ENCODE data around the gene OR2T8.
A peak's percentile ranks its signal among the peaks of the same experiment; 100 is the strongest.

Gene OR2T8

DNA sequence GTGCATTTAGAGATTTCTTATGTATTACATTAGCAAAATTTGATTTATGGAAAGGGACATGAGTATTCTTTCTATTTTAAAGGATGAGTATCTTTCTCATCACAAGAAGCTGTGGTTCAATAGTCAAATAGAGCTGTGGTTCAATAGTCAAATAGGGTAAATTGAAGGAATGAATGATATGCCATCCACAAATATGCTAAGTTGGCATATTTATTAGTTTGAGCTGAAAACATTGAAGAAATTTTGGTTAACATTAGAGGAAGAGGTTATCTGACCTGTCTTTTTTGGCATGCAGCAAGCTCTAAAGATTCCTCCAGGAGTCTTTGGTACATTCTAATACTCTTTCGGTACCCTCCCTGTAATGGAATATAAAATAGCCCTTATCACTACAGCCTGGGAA is 33.4 kb downstream of the OR2T8 start:
- intact Hi-C loops (cut with DNase I) = no loop called here
- no peak for DNase-seq

- no peak for DNase-seq
- intact Hi-C loops (cut with DNase I) = no loop called here
These were observed 41.7 kb downstream of the OR2T8 start for GRCh38 chr1:247961791-247962190.

DNA sequence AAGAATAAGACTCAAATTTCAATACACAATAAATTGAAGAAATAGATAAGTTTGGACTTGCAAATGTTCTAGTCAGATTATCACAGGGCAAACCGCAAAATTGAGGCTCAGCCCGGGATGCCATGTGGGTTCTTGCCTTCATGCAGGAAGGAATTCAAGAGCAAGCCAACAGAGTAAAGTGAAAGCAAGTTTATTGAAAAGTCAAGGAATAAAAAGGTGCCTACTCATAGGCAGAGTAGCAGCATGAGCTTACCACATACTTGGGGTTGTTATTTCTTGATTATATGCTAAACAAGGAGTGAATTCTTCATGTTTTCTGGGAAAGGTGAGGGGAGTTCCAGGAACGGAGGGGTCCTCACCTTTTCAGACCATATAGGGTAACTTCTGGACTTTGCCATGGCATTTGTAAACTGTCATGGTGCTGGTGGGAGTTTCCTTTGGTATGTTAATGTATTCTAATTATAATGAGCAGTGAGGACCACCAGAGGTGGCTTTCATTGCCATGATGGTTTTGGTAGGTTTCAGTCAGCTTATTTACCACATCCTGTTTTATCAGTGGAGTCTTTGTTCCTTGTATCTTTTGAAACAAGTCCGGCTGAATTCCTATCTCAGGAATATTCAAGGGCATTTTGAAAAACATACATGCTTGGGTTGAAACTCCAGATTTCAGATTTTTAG is 43.0 kb downstream of the OR2T8 start:
- intact Hi-C loops (cut with DNase I) = no loop called here
- peak in 1 of 10 donors; percentile 49 for DNase-seq

- DNase-seq = no peak
- intact Hi-C loops (cut with DNase I) = no loop called here
These were observed 44.9 kb downstream of the OR2T8 start, which contains the start of gene OR2AK2 for GRCh38 chr1:247964933-247965332. Gene OR2AK2, plus strand, starts transcription at chr1:247965233. Its CDS starts 144 bp downstream, at chr1:247965377.

- no peak for DNase-seq
- intact Hi-C loops (cut with DNase I) = no loop called here
These were observed 46.6 kb downstream of the OR2T8 start for GRCh38 chr1:247966532-247967204.

Measured in posterior cingulate gyrus (tissue), 11 donors.